Measurements from ENCODE around the gene SCFD2.
"Not testable (repeated sequence)": the region's sequence is repeated elsewhere in the genome, so short reads cannot be mapped to it uniquely, and the experiment has no call there.

The SCFD2 gene

GRCh38 chr4:52852041-52852440 lies 513.8 kb downstream of the SCFD2 start:
- DNase-seq (ENCODE audit: low read depth), result no peak

DNA sequence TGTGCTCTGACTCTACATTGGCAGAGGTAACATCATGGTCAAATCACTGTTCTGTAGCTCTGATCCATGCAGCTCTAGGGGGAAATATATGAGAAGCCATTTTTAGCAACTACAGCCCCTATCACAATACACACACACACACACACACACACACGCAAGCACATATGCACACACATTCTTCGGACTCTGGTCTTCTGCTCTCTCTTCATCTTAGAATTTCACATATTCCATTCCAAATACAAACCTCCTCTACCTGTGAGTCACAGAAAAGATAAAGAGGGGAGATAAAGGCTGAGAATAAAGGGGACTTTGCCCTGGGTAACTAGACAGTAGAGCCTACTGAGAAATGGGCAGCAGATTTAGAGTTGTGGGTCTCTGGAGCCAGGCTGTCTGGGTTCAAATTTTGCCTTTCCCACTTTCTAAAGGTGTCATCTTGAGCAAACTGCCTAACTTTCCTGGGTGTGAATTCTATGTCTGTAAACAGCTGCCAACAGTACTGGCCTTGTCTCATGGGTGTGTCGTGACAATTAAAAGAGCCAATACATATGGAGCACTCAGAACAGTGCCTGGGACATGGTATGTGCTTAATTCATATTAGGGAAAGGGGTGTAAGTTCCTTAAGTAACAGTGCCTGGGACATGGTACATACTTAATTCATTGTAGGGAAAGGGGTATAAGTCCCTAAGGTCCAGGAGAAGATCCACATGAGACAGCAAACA lies 515.3 kb downstream of the SCFD2 start:
- DNase-seq (ENCODE audit: low read depth), result no peak

DNA sequence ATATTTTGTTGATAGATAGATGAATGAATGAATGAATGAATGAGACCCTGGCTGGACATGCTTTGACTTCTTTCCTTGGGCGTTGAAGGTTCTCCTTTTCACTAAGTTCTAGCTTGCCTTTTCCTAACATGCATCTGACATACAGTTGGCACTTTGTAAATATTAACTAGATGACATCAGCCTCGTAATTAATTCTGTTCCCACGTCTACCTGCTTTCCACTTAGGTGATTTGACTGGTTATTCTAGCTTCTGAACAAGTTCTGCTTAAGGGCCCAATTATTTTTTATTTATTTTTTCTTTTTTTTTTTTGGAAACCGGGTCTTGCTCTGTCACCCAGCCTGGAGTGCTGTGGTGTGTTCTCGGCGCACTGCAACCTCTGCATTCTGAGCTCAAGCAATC lies 517.6 kb downstream of the SCFD2 start:
- no peak for DNase-seq (ENCODE audit: low read depth)

DNA sequence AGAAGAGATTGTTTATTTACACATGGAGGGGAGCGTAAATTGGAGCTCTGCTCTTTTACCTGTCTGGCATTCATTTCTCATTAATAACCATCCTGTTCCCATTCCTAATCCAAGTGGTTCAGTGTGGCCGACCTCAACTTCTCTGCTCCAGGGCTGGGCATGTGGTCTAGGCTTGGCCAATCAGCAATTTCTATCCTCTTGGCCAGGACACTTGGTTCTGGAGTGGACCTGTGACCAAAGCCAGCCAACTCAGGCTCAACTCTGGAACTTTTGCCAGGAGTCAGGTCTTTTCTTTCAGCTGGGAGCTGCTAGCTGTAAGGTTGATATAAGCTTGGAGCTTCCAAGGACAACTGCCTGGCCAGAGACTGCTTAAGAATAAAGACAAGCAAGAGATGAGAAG lies 519.4 kb downstream of the SCFD2 start:
- no peak for DNase-seq (ENCODE audit: low read depth)

DNA sequence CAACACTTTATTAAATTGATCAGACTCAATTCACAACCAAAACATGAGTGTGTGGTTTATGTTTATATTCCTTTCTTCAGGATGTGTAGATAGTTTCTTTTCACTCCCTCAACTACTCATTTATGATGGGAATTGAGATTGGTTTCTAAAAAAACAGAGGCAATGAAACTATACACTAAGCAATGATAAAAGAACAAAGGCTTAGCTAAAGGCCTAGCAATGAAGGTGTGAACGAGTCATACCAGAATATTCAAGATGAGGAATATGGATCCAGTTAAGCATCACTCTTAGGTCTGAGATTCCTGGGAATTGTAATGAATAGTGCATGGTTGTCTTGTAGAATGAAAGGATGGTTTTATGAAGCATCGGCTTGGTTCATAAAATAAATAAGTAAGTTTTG lies 521.3 kb downstream of the SCFD2 start:
- DNase-seq (ENCODE audit: low read depth), result no peak

- DNase-seq (ENCODE audit: low read depth), result no peak
Measured at GRCh38 chr4:52843958-52844357, 521.9 kb downstream of the SCFD2 start.

DNA sequence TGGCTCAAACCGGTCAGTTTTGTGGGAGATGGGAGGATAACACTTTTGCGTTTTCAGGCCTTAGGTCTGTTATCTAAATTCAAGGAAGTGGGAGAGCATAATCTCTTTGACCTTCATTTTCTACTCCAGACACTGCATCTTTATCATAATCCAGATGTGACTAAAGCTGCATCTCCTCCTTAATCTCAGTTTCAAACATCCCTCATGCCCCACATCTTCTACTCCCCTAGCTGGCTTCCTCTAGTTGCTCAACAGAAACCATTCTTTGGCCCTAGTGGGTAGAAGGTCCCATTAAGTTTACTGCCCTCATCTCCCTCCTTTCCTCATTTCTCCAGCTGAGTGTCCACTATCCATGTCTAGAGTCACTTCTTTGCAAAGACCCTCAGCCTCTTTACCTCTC lies 522.5 kb downstream of the SCFD2 start:
- DNase-seq (ENCODE audit: low read depth), result no peak

DNA sequence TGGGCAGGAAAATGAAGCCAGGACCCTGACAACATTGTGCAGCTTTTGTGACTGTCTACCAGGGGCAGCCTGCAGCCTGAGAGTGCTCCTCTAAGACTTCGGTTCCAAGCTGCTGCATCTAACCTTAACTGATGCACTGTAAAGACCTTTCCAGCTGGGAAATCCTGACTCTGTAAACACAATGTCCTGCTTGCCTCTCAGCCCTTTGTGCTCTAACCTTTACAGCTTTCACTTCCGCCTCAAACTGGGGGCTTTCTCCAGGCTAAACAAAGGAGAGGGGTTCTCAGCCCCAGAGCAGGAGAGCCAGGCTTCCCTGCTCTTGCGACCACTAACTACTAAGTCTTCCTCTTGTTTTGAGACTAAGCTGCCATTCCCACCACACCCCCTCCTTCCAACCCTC lies 523.1 kb downstream of the SCFD2 start:
- no peak for DNase-seq (ENCODE audit: low read depth)

- DNase-seq (ENCODE audit: low read depth), result no peak
Measured at GRCh38 chr4:52841682-52842456, 524.0 kb downstream of the SCFD2 start.

- DNase-seq (ENCODE audit: low read depth), result no peak
Measured at GRCh38 chr4:52840531-52841370, 525.1 kb downstream of the SCFD2 start.

DNA sequence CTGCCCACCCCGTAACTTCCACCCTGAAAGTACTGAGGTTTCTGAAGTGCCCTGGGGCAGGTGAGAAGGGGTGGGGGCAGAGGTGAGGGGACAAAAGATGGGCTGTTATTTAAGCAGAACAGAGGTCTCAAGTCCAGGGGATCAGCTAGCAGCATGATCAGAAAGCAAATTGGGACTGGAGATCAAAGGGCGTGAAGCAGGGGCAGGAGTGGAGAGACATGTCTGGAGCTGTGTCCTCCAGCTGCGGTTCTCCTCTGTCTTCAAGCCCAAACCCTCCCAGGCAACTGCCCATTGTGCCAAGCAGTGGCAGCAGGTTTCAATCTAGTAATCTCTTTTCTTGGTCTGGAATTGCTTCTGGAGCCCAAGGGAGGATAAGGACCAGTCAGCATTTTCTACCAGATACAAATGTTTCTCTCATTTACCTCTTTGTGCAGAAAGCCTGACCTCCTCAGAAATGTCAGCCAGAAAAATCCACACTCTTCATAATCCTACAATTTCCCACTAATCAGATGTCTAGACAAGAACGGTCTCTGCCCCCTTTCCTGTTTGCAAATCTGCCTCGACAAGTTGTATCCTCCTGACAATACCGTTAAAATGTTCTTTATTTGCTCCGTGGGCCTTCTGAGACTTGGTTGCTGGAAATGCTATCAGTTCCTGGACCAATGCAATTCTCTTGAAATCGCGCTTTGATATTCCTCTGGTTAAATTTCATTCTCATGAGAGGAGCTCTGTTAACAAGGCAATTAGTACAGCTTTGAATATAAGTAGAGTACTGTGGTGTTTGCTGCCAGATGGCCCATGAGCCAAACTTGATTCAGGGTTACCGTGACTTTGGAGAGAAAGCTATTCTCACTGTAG lies 526.9 kb downstream of the SCFD2 start:
- no peak for DNase-seq (ENCODE audit: low read depth)

- DNase-seq (ENCODE audit: low read depth), result no peak
Measured at GRCh38 chr4:52837716-52838558, 527.9 kb downstream of the SCFD2 start.

GRCh38 chr4:52836678-52837077 lies 529.2 kb downstream of the SCFD2 start:
- no peak for DNase-seq (ENCODE audit: low read depth)

DNA sequence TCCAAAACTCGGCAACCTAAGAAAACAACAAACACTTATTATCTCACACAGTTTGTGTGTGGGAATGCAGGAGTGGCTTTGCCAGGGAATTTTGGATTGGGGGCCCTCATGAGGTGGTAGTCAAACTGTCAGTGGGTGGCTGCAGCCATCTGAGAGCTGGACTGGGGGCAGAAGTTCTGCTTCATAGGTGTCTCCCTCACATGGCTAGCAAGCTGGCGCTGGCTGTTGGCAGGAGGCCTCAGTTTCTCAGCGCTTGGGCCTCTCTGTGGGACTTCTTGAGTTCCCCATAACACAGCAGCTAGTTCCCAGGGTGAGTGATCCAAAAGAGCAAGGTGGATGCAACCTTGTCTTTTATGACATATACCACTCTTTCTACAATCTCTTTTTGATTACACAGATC lies 529.7 kb downstream of the SCFD2 start:
- no peak for DNase-seq (ENCODE audit: low read depth)

DNA sequence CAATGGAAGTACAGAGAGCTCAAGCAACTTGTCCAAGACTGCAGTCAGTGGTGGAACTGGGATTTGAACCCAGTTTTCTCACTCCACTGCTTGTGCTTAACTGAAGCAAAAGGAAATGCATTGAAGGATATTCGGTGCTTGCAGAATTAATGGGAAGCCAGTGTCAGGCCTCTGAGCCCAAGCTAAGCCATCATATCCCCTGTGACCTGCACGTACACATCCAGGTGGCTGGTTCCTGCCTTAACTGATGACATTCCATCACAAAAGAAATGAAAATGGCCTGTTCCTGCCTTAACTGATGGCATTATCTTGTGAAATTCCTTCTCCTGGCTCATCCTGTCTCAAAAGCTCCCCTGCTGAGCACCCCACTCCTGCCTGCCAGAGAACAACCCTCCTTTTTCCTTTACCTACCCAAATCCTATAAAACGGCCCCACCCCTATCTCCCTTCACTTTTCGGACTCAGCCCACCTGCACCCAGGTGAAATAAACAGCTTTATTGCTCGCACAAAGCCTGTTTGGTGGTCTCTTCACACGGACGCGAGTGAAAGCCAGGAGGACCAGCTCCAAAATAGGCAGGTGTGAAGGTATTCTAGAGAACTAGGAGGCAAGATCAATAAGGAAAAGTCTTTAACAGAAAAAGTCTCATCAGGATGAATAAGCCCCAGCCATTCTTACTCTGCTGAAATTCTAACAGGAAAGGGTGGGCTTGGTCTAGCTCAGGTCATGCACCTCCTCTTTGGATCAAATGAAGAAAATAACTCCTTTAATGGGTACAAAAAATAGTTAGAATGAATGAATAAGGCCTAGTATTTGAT lies 531.0 kb downstream of the SCFD2 start:
- DNase-seq (ENCODE audit: low read depth), result not testable (repeated sequence)

DNA sequence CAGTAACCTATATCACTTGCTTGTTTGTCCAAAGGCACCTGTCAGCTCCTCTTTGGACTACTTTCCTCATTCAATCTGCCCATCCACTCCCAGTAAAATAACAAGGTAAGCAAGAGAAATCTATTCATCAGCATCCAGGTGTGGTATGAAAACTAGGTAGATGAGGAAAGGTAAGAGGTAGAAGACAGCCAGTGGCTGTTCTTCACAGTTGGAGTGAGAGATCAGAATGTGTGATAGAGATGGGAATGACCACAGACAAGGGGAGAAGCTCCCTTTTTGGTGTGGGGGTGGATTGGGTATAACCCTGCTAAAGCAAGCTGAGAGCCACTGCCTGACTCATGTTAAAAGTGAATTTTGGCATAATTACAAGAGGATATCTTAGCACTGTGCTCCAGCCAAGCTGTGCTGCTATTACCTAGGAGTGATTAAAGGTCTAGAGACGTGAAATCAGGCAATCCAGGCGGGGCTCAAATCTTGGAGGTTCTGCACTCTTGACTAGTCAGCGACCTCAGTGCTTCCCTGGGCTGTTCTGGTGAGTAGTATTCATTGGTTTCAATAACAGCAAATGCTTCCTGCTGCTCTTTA lies 531.8 kb downstream of the SCFD2 start:
- DNase-seq (ENCODE audit: low read depth), result no peak

DNA sequence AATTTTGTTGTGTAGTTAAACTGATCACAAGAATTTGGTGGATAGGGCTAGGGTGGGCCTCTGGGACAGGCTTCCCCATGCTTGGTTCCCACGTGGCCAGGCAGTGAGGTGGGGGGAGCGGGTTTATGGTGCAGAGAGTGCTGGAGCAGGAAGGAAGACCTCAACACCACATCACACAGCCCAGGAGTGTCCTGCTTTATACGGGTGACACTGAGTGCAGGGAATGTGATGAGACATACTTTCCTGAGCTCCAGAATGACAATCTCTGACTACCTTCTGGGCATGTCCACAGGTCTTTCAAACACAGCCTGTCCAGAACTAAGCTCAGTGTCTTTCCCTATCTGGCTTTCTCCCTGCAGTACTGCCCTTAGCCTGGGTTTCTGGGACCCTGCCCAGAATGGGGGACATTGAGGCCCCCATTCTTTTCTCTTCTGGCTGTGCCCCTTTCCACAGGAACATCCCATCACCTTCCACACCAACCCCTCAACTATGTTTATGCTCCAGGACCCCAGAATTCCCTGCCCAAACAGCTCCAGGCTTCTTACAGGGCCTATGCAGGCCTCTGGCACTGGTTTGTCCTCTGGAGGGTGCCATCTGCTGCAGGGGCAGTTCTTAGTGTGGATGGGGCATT lies 540.3 kb downstream of the SCFD2 start:
- no peak for DNase-seq (ENCODE audit: low read depth)

GRCh38 chr4:52824603-52825459 lies 541.0 kb downstream of the SCFD2 start:
- no peak for DNase-seq (ENCODE audit: low read depth)
